Measurements from ENCODE around the gene RAB3IL1.
"Not testable (repeated sequence)": the region's sequence is repeated elsewhere in the genome, so short reads cannot be mapped to it uniquely, and the experiment has no call there.

Gene RAB3IL1, protein sequence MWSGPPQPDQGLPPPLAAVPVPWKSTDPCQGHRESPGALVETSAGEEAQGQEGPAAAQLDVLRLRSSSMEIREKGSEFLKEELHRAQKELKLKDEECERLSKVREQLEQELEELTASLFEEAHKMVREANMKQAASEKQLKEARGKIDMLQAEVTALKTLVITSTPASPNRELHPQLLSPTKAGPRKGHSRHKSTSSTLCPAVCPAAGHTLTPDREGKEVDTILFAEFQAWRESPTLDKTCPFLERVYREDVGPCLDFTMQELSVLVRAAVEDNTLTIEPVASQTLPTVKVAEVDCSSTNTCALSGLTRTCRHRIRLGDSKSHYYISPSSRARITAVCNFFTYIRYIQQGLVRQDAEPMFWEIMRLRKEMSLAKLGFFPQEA
- total RNA-seq: 0 reads per million in 3 donors

DNA sequence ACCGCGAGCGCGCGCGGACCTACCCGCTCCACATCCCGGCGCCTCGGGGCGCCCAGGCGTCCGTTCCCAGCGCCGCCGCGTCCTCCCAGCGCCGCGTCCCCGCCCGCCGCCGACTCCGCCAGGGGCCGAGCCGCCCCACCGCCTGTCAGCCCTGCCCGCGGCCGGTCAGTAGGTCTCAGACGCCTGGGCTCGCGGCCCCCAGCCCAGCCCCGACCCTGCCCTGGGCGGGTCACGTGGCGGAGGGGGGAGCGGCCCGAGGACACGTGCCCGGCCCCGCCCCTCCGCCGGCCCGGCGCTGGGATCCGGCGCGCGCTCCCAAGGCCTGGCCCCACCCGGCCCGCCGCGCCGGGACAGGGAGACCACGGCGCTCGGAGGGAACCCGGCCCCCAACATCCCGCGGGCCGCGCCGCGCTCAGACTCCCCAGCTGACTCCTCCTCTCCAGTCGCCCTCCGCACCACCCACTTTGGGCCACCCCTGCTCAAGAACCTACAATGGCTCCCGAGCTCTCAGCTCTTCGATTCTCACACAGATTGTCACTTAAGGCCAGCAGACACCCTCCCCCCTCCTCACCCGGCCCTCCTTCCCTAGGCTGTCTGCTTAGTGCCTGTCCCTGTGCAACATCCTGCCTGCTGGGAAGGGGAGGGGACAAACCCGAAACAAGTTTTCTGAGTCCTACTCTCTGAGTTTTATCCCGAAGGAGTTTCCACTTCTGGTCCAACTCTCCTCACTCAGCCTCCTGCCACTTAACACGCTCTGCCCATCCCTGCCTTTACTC is at the start of gene RAB3IL1:
Gene RAB3IL1 (minus strand): TSS at position 233 of the 776 bp plus-strand sequence. CDS start 199 bp downstream, at position 34.
- no peak for DNase-seq

DNA sequence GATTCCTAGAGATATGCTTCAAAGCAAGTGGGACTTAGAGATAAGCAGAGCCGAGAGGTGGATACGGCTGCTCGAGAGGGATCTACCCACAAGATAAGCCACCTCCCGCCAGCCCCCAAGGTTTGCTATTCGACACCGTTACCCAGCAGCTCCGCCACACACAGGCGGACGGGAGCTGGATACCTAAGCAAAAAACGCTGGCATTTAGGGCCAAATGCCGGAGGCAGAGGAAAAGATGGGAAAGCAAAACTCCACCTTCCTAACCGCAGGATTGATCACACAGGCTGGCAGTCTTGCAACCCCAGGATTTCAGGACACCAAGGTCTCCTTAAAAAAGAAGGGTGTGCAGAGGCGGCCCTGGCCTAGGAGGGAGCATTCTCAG is 49.4 kb upstream of the RAB3IL1 start:
- DNase-seq: peak in 1 of 3 donors; percentile 26
- Histone ChIP-seq H3K4me3 (ENCODE audit: insufficient read depth, low read depth, low read length, poor library complexity, severe bottlenecking) (peak overlapping the region; percentile 85), H3K9me3 (ENCODE audit: control insufficient read depth, low read length) (no peaks in the 10 kb centered on the region), H3K27me3 (replicated peaks; ENCODE audit: control insufficient read depth, insufficient read depth, low read length, poor library complexity, severe bottlenecking) (no peaks in the 10 kb centered on the region), H3K4me1 (ENCODE audit: control insufficient read depth, insufficient read depth, low read length, poor library complexity, severe bottlenecking) (peaks cover 6% of the 10 kb centered on the region), H3K36me3 (ENCODE audit: control insufficient read depth, insufficient read depth, low read length) (peaks cover 14% of the 10 kb centered on the region), H3K27ac (ENCODE audit: insufficient read depth, low read length, poor library complexity, severe bottlenecking) (peak overlapping the region; percentile 88)

More for the DNA sequence above, at the start of gene RAB3IL1:
- Histone ChIP-seq H3K27me3 (replicated peaks; ENCODE audit: control insufficient read depth, insufficient read depth, low read length, poor library complexity, severe bottlenecking) (peaks cover 8% of the 10 kb centered on the region), H3K4me3 (ENCODE audit: insufficient read depth, low read depth, low read length, poor library complexity, severe bottlenecking) (peak within 1 kb of the TSS; percentile 39), H3K36me3 (ENCODE audit: control insufficient read depth, insufficient read depth, low read length) (no peaks in the 10 kb centered on the region), H3K9me3 (ENCODE audit: control insufficient read depth, low read length) (no peaks in the 10 kb centered on the region), H3K4me1 (ENCODE audit: control insufficient read depth, insufficient read depth, low read length, poor library complexity, severe bottlenecking) (no peaks in the 10 kb centered on the region), H3K27ac (ENCODE audit: insufficient read depth, low read length, poor library complexity, severe bottlenecking) (no peak within 1 kb of the TSS)

DNA sequence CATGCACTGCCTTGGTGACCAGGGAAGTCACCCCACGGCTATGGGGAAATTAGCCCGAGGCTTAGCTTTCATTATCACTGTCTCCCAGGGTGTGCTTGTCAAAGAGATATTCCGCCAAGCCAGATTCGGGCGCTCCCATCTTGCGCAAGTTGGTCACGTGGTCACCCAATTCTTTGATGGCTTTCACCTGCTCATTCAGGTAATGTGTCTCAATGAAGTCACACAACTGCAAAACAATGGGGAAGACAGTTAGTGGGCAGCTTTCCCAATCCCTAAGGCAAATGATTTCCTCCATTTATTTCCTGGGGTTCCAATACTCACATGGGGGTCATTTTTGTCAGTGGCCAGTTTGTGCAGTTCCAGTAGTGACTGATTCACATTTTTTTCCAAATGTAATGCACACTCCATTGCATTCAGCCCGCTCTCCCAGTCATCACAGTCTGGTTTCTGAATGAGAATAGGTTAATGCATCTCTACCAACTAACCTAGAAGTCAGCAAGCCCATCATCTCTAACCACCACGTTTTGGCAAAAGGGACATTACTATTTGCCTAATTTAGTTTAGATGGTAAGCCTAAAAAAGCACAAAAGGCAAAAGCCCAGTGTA is 47.4 kb upstream of the RAB3IL1 start:
- not testable (repeated sequence) for H3K27ac ChIP-seq (ENCODE audit: insufficient read depth, low read length, poor library complexity, severe bottlenecking); H3K27me3 ChIP-seq (replicated peaks; ENCODE audit: control insufficient read depth, insufficient read depth, low read length, poor library complexity, severe bottlenecking); H3K4me1 ChIP-seq (ENCODE audit: control insufficient read depth, insufficient read depth, low read length, poor library complexity, severe bottlenecking); DNase-seq; H3K9me3 ChIP-seq (ENCODE audit: control insufficient read depth, low read length)
- H3K36me3 ChIP-seq (ENCODE audit: control insufficient read depth, insufficient read depth, low read length): peaks cover 14% of the 10 kb centered on the region
- peak overlapping the region; percentile 85 for H3K4me3 ChIP-seq (ENCODE audit: insufficient read depth, low read depth, low read length, poor library complexity, severe bottlenecking)

DNA sequence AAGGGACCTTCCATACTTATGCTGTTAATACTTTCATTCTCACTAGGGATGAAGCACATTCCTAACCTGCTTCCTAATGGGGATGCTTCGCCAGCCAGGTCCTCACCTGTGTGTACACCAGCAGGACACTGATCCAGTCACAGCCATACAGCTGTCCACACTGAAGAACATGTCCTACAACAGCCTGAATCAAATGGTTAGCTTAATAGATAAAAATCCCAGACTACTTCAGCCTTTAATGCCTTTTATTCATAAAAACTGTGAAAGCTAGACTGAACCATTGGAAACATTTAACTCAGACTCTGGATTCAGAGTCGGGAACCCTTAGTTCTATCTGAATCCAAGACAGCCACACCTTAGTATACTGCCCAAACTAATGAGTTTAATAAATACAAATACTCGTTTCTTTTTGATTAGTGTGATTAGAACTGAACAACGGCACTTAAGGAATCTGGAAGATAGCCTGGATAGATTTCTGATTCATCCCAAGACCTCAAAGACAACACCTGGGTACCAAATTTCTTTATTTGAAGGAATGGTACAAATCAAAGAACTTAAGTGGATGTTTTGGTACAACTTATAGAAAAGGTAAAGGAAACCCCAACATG is 46.8 kb upstream of the RAB3IL1 start:
- DNase-seq: no peak
- Histone ChIP-seq H3K9me3 (ENCODE audit: control insufficient read depth, low read length) (no peaks in the 10 kb centered on the region), H3K36me3 (ENCODE audit: control insufficient read depth, insufficient read depth, low read length) (peaks cover 14% of the 10 kb centered on the region), H3K27me3 (replicated peaks; ENCODE audit: control insufficient read depth, insufficient read depth, low read length, poor library complexity, severe bottlenecking) (no peaks in the 10 kb centered on the region), H3K4me1 (ENCODE audit: control insufficient read depth, insufficient read depth, low read length, poor library complexity, severe bottlenecking) (peaks cover 6% of the 10 kb centered on the region), H3K27ac (ENCODE audit: insufficient read depth, low read length, poor library complexity, severe bottlenecking) (no peak overlapping the region), H3K4me3 (ENCODE audit: insufficient read depth, low read depth, low read length, poor library complexity, severe bottlenecking) (no peak overlapping the region)

DNA sequence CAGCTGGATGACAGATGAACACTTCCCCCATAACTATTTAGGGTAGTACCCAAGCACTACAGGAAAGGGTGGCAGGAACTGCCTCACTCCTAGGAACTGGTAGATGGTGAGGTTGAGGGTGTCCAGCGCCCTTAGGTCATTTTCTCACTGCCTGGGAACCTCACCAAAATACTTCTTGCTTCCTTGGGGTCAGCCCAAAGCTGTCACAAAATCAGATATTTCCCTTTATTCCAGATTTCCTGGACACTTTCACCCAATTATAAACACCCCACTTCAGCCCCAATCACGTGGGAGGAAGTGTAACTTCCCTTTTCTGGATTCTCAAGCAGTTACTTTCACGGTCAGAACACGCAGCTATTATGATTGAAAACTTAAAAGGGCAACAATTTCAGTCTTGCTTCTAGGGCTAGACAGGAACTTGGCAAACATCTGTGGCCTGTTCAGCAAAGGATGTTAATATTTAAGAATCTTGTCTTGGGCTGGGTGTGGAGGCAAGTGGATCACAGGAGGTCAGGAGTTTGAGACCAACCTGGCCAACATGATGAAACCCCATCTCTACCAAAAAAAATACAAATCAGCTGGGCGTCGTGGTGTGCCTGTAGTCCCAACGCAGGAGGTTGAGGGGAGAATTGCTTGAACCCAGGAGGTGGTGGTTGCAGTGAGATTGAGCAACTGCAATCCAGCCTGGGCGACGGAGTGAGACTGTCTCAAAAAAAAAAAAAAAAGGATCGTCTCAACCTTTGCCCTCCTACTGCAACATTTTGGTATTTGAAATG is 46.1 kb upstream of the RAB3IL1 start:
- H3K27ac ChIP-seq (ENCODE audit: insufficient read depth, low read length, poor library complexity, severe bottlenecking): no peak overlapping the region
- H3K4me1 ChIP-seq (ENCODE audit: control insufficient read depth, insufficient read depth, low read length, poor library complexity, severe bottlenecking): peaks cover 6% of the 10 kb centered on the region
- no peak for DNase-seq
- H3K9me3 ChIP-seq (ENCODE audit: control insufficient read depth, low read length): no peaks in the 10 kb centered on the region
- no peak overlapping the region for H3K4me3 ChIP-seq (ENCODE audit: insufficient read depth, low read depth, low read length, poor library complexity, severe bottlenecking)
- H3K36me3 ChIP-seq (ENCODE audit: control insufficient read depth, insufficient read depth, low read length): peaks cover 14% of the 10 kb centered on the region
- no peaks in the 10 kb centered on the region for H3K27me3 ChIP-seq (replicated peaks; ENCODE audit: control insufficient read depth, insufficient read depth, low read length, poor library complexity, severe bottlenecking)

DNA sequence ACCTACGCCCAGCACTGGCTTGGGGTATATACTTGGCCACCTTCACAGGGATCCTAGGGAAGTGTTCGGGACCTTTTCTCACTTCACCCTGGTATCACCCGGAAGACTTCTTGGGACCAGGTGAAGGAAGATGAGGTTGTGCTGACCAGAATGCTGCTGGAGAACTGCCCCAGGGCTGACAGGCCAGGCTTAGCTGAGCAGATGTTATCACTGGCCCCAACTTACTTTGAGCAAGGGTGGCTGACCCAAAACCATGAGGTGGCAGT is 45.6 kb upstream of the RAB3IL1 start:
- no peaks in the 10 kb centered on the region for H3K9me3 ChIP-seq (ENCODE audit: control insufficient read depth, low read length)
- no peak overlapping the region for H3K4me3 ChIP-seq (ENCODE audit: insufficient read depth, low read depth, low read length, poor library complexity, severe bottlenecking)
- DNase-seq: no peak
- no peak overlapping the region for H3K27ac ChIP-seq (ENCODE audit: insufficient read depth, low read length, poor library complexity, severe bottlenecking)
- H3K27me3 ChIP-seq (replicated peaks; ENCODE audit: control insufficient read depth, insufficient read depth, low read length, poor library complexity, severe bottlenecking): no peaks in the 10 kb centered on the region
- H3K36me3 ChIP-seq (ENCODE audit: control insufficient read depth, insufficient read depth, low read length): peaks cover 14% of the 10 kb centered on the region
- peaks cover under 1% of the 10 kb centered on the region for H3K4me1 ChIP-seq (ENCODE audit: control insufficient read depth, insufficient read depth, low read length, poor library complexity, severe bottlenecking)

DNA sequence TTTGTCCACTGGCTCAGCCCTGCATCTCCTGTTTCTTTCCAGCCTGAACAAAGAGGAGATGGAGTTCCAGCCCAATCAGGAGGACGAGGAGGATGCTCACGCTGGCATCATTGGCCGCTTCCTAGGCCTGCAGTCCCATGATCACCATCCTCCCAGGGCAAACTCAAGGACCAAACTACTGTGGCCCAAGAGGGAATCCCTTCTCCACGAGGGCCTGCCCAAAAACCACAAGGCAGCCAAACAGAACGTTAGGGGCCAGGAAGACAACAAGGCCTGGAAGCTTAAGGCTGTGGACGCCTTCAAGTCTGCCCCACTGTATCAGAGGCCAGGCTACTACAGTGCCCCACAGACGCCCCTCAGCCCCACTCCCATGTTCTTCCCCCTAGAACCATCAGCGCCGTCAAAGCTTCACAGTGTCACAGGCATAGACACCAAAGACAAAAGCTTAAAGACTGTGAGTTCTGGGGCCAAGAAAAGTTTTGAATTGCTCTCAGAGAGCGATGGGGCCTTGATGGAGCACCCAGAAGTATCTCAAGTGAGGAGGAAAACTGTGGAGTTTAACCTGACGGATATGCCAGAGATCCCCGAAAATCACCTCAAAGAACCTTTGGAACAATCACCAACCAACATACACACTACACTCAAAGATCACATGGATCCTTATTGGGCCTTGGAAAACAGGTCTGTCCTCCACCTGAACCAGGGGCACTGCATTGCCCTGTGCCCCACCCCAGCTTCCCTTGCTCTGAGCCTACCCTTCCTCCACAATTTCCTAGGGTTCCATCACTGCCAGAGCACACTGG is 45.0 kb upstream of the RAB3IL1 start:
- Histone ChIP-seq H3K27ac (ENCODE audit: insufficient read depth, low read length, poor library complexity, severe bottlenecking) (no peak overlapping the region), H3K9me3 (ENCODE audit: control insufficient read depth, low read length) (no peaks in the 10 kb centered on the region), H3K4me1 (ENCODE audit: control insufficient read depth, insufficient read depth, low read length, poor library complexity, severe bottlenecking) (no peaks in the 10 kb centered on the region), H3K36me3 (ENCODE audit: control insufficient read depth, insufficient read depth, low read length) (peaks cover 14% of the 10 kb centered on the region), H3K27me3 (replicated peaks; ENCODE audit: control insufficient read depth, insufficient read depth, low read length, poor library complexity, severe bottlenecking) (no peaks in the 10 kb centered on the region), H3K4me3 (ENCODE audit: insufficient read depth, low read depth, low read length, poor library complexity, severe bottlenecking) (no peak overlapping the region)
- DNase-seq: no peak

DNA sequence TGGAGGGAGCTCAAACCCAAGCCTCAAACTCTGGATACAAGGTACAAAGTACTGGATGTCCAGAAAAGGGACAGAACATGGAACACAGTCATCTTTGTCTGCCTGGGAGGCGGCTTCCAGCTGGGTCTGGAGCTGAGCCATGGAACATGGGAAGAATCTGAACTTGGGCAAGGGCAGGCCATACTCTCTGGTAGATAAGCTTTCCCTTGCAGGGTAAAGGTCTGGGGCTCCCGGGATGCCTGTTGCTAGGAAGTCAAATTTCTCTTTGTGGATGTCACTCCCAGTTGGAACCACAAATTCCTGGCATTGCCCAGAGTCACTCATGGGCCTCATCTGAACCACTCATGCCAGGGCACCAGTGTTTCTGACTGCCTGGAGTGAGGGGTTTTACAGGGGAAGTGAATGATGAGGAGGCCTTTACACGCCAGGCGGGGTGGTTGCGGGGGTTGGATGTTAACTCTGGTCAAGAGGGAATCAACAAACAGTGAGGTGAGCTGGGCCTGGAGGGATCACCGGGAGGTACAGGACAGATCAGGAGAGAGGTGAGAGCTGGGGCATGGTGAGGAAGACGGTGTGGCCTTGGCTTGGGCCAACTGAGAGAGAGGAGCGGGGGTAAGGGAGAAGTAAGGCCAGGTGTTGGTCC is 44.3 kb upstream of the RAB3IL1 start:
- H3K4me1 ChIP-seq (ENCODE audit: control insufficient read depth, insufficient read depth, low read length, poor library complexity, severe bottlenecking): no peaks in the 10 kb centered on the region
- no peak overlapping the region for H3K27ac ChIP-seq (ENCODE audit: insufficient read depth, low read length, poor library complexity, severe bottlenecking)

More for the DNA sequence above, 44.3 kb upstream of the RAB3IL1 start:
- H3K27me3 ChIP-seq (replicated peaks; ENCODE audit: control insufficient read depth, insufficient read depth, low read length, poor library complexity, severe bottlenecking): no peaks in the 10 kb centered on the region
- H3K4me3 ChIP-seq (ENCODE audit: insufficient read depth, low read depth, low read length, poor library complexity, severe bottlenecking): no peak overlapping the region
- no peak for DNase-seq
- peaks cover 14% of the 10 kb centered on the region for H3K36me3 ChIP-seq (ENCODE audit: control insufficient read depth, insufficient read depth, low read length)
- H3K9me3 ChIP-seq (ENCODE audit: control insufficient read depth, low read length): no peaks in the 10 kb centered on the region
